IMR-90 (cell line): Measurements from ENCODE around the gene SERBP1. TPM values are rescaled to one million over a fixed set of nuclear protein-coding genes. Genes with fewer than 3 reads are reported as not detected.

Experiments
- ATAC-seq: fragments of 200-7000 bp; cut with Tn5 transposase; 2 replicates; pipeline ENCODE4 v1.9.1; 2020; ENCODE audit warnings: low read depth, mild to moderate bottlenecking, moderate library complexity
- BruUV-seq: library from RNA; stranded (reverse); fragments of 400-500 nt; replicated peaks from 2 replicates; lab custom pipeline; 2021; lab: Mats Ljungman, UMichigan
- CTCF ChIA-PET: fragments of 300-600 bp; formaldehyde crosslinking; extraction: SDS; loops from one replicate; lab custom pipeline; 2021; ENCODE audit warnings: antibody characterized with exemption; lab: Yijun Ruan, JAX
- POLR2A ChIA-PET: fragments of 300-600 bp; sonication (Branson Sonifier 250); formaldehyde crosslinking; loops from one replicate; lab custom pipeline; 2022; ENCODE audit warnings: antibody characterized with exemption; ENCODE audit not compliant: unreplicated experiment; lab: Charles Lee
- DNase-seq: peaks from one replicate; pipeline ENCODE4 v3.0.0; 2013
- H2AFZ ChIP-seq: replicated peaks from 2 replicates; pipeline ENCODE3; 2013; ENCODE audit warnings: low read length, mild to moderate bottlenecking; ENCODE audit not compliant: poor library complexity
- H2AK5ac ChIP-seq: 2 replicates; pipeline ENCODE4 v1.6.1; 2013; ENCODE audit warnings: low read depth, low read length, inconsistent platforms
- H2AK9ac ChIP-seq: replicated peaks from 2 replicates; pipeline ENCODE3; 2013; ENCODE audit warnings: mild to moderate bottlenecking, low read depth, low read length, moderate library complexity; ENCODE audit not compliant: poor library complexity
- H2BK120ac ChIP-seq: 2 replicates; pipeline ENCODE4 v1.6.1; 2013; ENCODE audit warnings: low read depth, low read length, inconsistent platforms
- H2BK15ac ChIP-seq: 3 replicates; pipeline ENCODE4 v1.6.1; 2013; ENCODE audit warnings: low read depth, low read length, inconsistent platforms
- H2BK20ac ChIP-seq: 2 replicates; pipeline ENCODE4 v1.6.1; 2013; ENCODE audit warnings: low read depth, mild to moderate bottlenecking, inconsistent platforms, low read length, moderate library complexity
- H2BK5ac ChIP-seq: 2 replicates; pipeline ENCODE4 v1.6.1; 2013; ENCODE audit warnings: mild to moderate bottlenecking, low read depth, low read length, inconsistent platforms; ENCODE audit not compliant: poor library complexity, severe bottlenecking
- H3K14ac ChIP-seq: replicated peaks from 2 replicates; pipeline ENCODE4 v1.6.1; 2013; ENCODE audit warnings: low read depth, low read length, inconsistent platforms
- H3K18ac ChIP-seq: 2 replicates; pipeline ENCODE4 v1.6.1; 2013; ENCODE audit warnings: low read depth, low read length, control low read depth
- H3K23ac ChIP-seq: 2 replicates; pipeline ENCODE4 v1.6.1; 2013; ENCODE audit warnings: low read depth, low read length, inconsistent platforms
- H3K27ac ChIP-seq: 2 replicates; pipeline ENCODE4 v1.5.1; 2013; ENCODE audit warnings: mild to moderate bottlenecking, control low read depth, low read length; ENCODE audit not compliant: insufficient read depth
- H3K27me3 ChIP-seq: 2 replicates; pipeline ENCODE4 v1.6.1; 2013; ENCODE audit warnings: low read length; ENCODE audit not compliant: control insufficient read depth, insufficient read depth
- H3K36me3 ChIP-seq: 2 replicates; pipeline ENCODE4 v1.6.1; 2013; ENCODE audit warnings: low read length, mixed read lengths; ENCODE audit not compliant: control insufficient read depth, insufficient read depth
- H3K4ac ChIP-seq: 2 replicates; pipeline ENCODE4 v1.6.1; 2013; ENCODE audit warnings: low read depth, low read length, inconsistent platforms
- H3K4me1 ChIP-seq: 2 replicates; pipeline ENCODE4 v1.6.1; 2013; ENCODE audit warnings: low read length, mixed read lengths; ENCODE audit not compliant: control insufficient read depth, insufficient read depth
- H3K4me2 ChIP-seq: 2 replicates; pipeline ENCODE4 v1.6.1; 2013; ENCODE audit warnings: low read depth, mild to moderate bottlenecking, control low read depth, low read length, moderate library complexity
- H3K4me3 ChIP-seq: 2 replicates; pipeline ENCODE4 v1.5.1; 2013; ENCODE audit warnings: low read depth, mild to moderate bottlenecking, control low read depth, low read length, moderate library complexity; ENCODE audit not compliant: insufficient read depth
- H3K56ac ChIP-seq: 2 replicates; pipeline ENCODE4 v1.6.1; 2013; ENCODE audit warnings: low read length, inconsistent platforms; ENCODE audit not compliant: insufficient read depth; ENCODE audit errors: extremely low read depth
- H3K79me1 ChIP-seq, 2 experiments: 2 replicates each; pipeline ENCODE4 v1.6.1; 2013; ENCODE audit warnings: low read length in 2 of 2, inconsistent platforms in 1 of 2, low read depth in 1 of 2
- H3K9ac ChIP-seq: 2 replicates; pipeline ENCODE4 v1.6.1; 2013; ENCODE audit warnings: low read depth, low read length, control low read depth
- H3K9me1 ChIP-seq: 2 replicates; pipeline ENCODE4 v1.6.1; 2013; ENCODE audit warnings: low read length, inconsistent platforms; ENCODE audit not compliant: insufficient read depth
- H3K9me3 ChIP-seq: 2 replicates; pipeline ENCODE4 v1.6.1; 2013; ENCODE audit warnings: low read length; ENCODE audit not compliant: control insufficient read depth, insufficient read depth
- H4K20me1 ChIP-seq: 2 replicates; pipeline ENCODE4 v1.6.1; 2013; ENCODE audit warnings: low read length, inconsistent platforms; ENCODE audit not compliant: insufficient read depth
- H4K5ac ChIP-seq: 2 replicates; pipeline ENCODE4 v1.6.1; 2013; ENCODE audit warnings: mild to moderate bottlenecking, low read depth, low read length, control low read depth
- H4K8ac ChIP-seq, 2 experiments: 2 replicates each; pipeline ENCODE4 v1.6.1; 2013; ENCODE audit warnings: low read depth in 2 of 2, low read length in 2 of 2, control low read depth in 1 of 2, inconsistent platforms in 1 of 2
- H4K91ac ChIP-seq: 2 replicates; pipeline ENCODE4 v1.6.1; 2013; ENCODE audit warnings: low read depth, low read length, inconsistent platforms; ENCODE audit not compliant: insufficient read depth
- BHLHE40 ChIP-seq: fragments of 150-350 bp; IDR thresholded peaks from 2 replicates; pipeline ENCODE4 v1.6.1; 2016; ENCODE audit warnings: mild to moderate bottlenecking, low read depth, low read length
- CEBPB ChIP-seq: IDR thresholded peaks from 2 replicates; pipeline ENCODE4 v1.6.1; 2012; ENCODE audit warnings: low read depth, low read length, improper control_type of control experiment
- CHD1 ChIP-seq: IDR thresholded peaks from 2 replicates; pipeline ENCODE4 v1.6.1; 2012; ENCODE audit warnings: low read depth, low read length, improper control_type of control experiment
- ELK1 ChIP-seq: fragments of 150-350 bp; IDR thresholded peaks from 2 replicates; pipeline ENCODE4 v1.6.1; 2016; ENCODE audit warnings: low read depth, mild to moderate bottlenecking, low read length, moderate library complexity, borderline replicate concordance
- FOS ChIP-seq: fragments of 150-350 bp; IDR thresholded peaks from 2 replicates; pipeline ENCODE4 v1.6.1; 2016; ENCODE audit warnings: low read depth, low read length
- MAZ ChIP-seq: IDR thresholded peaks from 2 replicates; pipeline ENCODE4 v1.6.1; 2012; ENCODE audit warnings: low read depth, mild to moderate bottlenecking, low read length, improper control_type of control experiment, moderate library complexity, borderline replicate concordance
- MXI1 ChIP-seq: IDR thresholded peaks from 2 replicates; pipeline ENCODE4 v1.6.1; 2012; ENCODE audit warnings: low read depth, mild to moderate bottlenecking, low read length, moderate library complexity, borderline replicate concordance
- NFE2L2 ChIP-seq: fragments of 150-350 bp; IDR thresholded peaks from 2 replicates; pipeline ENCODE4 v1.6.1; 2016; ENCODE audit warnings: low read depth, mild to moderate bottlenecking, low read length
- POLR2A ChIP-seq: IDR thresholded peaks from 2 replicates; pipeline ENCODE4 v1.6.1; 2012; ENCODE audit warnings: mild to moderate bottlenecking, low read depth, low read length
- RAD21 ChIP-seq: IDR thresholded peaks from 2 replicates; pipeline ENCODE4 v1.6.1; 2012; ENCODE audit warnings: low read length, improper control_type of control experiment
- RCOR1 ChIP-seq: IDR thresholded peaks from 2 replicates; pipeline ENCODE4 v1.6.1; 2012; ENCODE audit warnings: mild to moderate bottlenecking, low read length, improper control_type of control experiment; ENCODE audit not compliant: insufficient replicate concordance
- RFX5 ChIP-seq: IDR thresholded peaks from 2 replicates; pipeline ENCODE4 v1.8.0; 2012; ENCODE audit warnings: low read depth, mild to moderate bottlenecking, low read length, moderate library complexity
- SMC3 ChIP-seq: fragments of 150-350 bp; IDR thresholded peaks from 2 replicates; pipeline ENCODE4 v1.6.1; 2016; ENCODE audit warnings: low read depth, mild to moderate bottlenecking, antibody characterized with exemption, low read length, moderate library complexity
- USF2 ChIP-seq: fragments of 150-350 bp; IDR thresholded peaks from 2 replicates; pipeline ENCODE4 v1.6.1; 2017; ENCODE audit warnings: mild to moderate bottlenecking, antibody characterized with exemption, low read length, low read depth
- WGBS, 2 experiments: methylation state at CpG; one replicate each; pipeline versions ENCODE4 v1.1.5 to v1.1.7; 2013; ENCODE audit warnings: missing lambda C conversion rate in 2 of 2; ENCODE audit not compliant: insufficient read length in 1 of 2; ENCODE audit errors: extremely low coverage in 2 of 2; 5-methylcytosine and 5-hydroxymethylcytosine counted together
- dilution Hi-C: fragments of 300-500 bp; cut with HindIII; formaldehyde crosslinking; loops from one replicate; pipeline ENCODE4 v1.14.3; 2018; ENCODE audit warnings: low sequenced_read_pairs; ENCODE audit not compliant: unreplicated experiment
- in situ Hi-C: fragments of 300-500 bp; cut with MboI; formaldehyde crosslinking; loops from 3 replicates; pipeline ENCODE4 v1.14.3; 2019; ENCODE audit warnings: low sequenced_read_pairs, inconsistent platforms, mixed read lengths
- intact Hi-C: fragments of 100-400 bp; cut with micrococcal nuclease; formaldehyde crosslinking; loops from 2 replicates; pipeline ENCODE4 v1.10.0; 2022
- polyA plus RNA-seq, 3 experiments: library from polyadenylated mRNA; depleted of rRNA; stranded (reverse); fragments of >200 nt; gene quantifications; 2 replicates each; pipeline ENCODE4 v1.2.3, GENCODE V29; 2012; ENCODE audit warnings: low replicate concordance in 1 of 3
- total RNA-seq: library from RNA; depleted of rRNA; stranded (reverse); fragments of >200 nt; gene quantifications from 2 replicates; pipeline ENCODE4 v1.2.3, GENCODE V29; 2012

The SERBP1 gene
- total and polyA plus RNA-seq, 2 of the 4 experiments (the other 2 are of a cell fraction): 94.1 to 153 TPM

- TF ChIP-seq MXI1: no peak
Observed at GRCh38 chr1:67479146-67479891, 49.1 kb upstream of the SERBP1 start (continued).

GRCh38 chr1:67476906-67477305 lies 46.7 kb upstream of the SERBP1 start:
- no peak overlapping the region for H4K5ac ChIP-seq
- H2BK5ac ChIP-seq: no peak overlapping the region
- no peak overlapping the region for H2BK20ac ChIP-seq
- H3K4me3 ChIP-seq: no peak overlapping the region
- no peak overlapping the region for H3K14ac ChIP-seq
- in situ Hi-C loops (loop anchor here (25.0 kb wide), 1 partner anchor 715 kb away; the partner anchor contains the start of gene DYNLT5), intact Hi-C loops (no loop called here), dilution Hi-C loops (no loop called here)
- no peak overlapping the region for H3K9ac ChIP-seq
- H3K4me1 ChIP-seq: no peaks in the 10 kb centered on the region
- H3K4me2 ChIP-seq: no peak overlapping the region
- H2AFZ ChIP-seq: no peak overlapping the region
- H3K18ac ChIP-seq: no peak overlapping the region
- H3K4ac ChIP-seq: no peak overlapping the region
- no CpG with 5 or more reads among the region's 5 CpGs for WGBS, 2 experiments
- H2BK120ac ChIP-seq: no peak overlapping the region
- POLR2A ChIA-PET: no interaction called here
- no peak overlapping the region for H3K56ac ChIP-seq
- H3K27me3 ChIP-seq: peaks cover 12% of the 10 kb centered on the region
- BruUV-seq: no TSS peak
- no peaks in the 10 kb centered on the region for H3K36me3 ChIP-seq
- CTCF ChIA-PET: no interaction called here
- H2AK5ac ChIP-seq: no peak overlapping the region
- no peak for DNase-seq
- no peaks in the 10 kb centered on the region for H3K9me1 ChIP-seq
- no peak overlapping the region for H3K27ac ChIP-seq
- H2BK15ac ChIP-seq: no peak overlapping the region
- no peaks in the 10 kb centered on the region for H3K79me1 ChIP-seq
- no peak overlapping the region for H4K91ac ChIP-seq
- no peak for ATAC-seq
- H4K20me1 ChIP-seq: no peaks in the 10 kb centered on the region
- H2AK9ac ChIP-seq: no peak overlapping the region
- no peaks in the 10 kb centered on the region for H3K9me3 ChIP-seq
- no peak overlapping the region for H3K23ac ChIP-seq
- H4K8ac ChIP-seq: no peak overlapping the region
- TF ChIP-seq CHD1 (no peak), POLR2A (no peak), RCOR1 (no peak), USF2 (no peak), SMC3 (no peak), RFX5 (no peak), MAZ (no peak), NFE2L2 (no peak), BHLHE40 (no peak), CEBPB (no peak), FOS (no peak), MXI1 (no peak), RAD21 (no peak), ELK1 (no peak)
